ENCODE data around the gene BCKDK. TPM values are rescaled to one million over a fixed set of nuclear protein-coding genes. Genes with fewer than 3 reads are reported as not detected.
"Not testable (repeated sequence)": the region's sequence is repeated elsewhere in the genome, so short reads cannot be mapped to it uniquely, and the experiment has no call there.

BCKDK gene
- total RNA-seq, 2 donors from 2014 or later: 47.0 to 57.7 TPM

- Mint-ChIP-seq H3K27ac (no peak overlapping the region), H3K27me3 (ENCODE audit: insufficient read depth) (peaks cover 52% of the 10 kb centered on the region), H3K4me3 (no peak overlapping the region), H3K36me3 (ENCODE audit: low read depth) (no peaks in the 10 kb centered on the region), H3K9me3 (no peaks in the 10 kb centered on the region), H3K4me1 (no peaks in the 10 kb centered on the region)
- WGBS, 2 experiments (ENCODE audit: insufficient coverage in 1 of 2, insufficient read length in 1 of 2): 86 to 94% methylated on average over 2 to 5 of the region's 5 CpGs
- peak; percentile 48 for DNase-seq
- peaks cover 20% of the 10 kb centered on the region for H3K27me3 ChIP-seq (ENCODE audit: control insufficient read depth, insufficient read depth, low read length, poor library complexity, severe bottlenecking)
- H3K36me3 ChIP-seq (ENCODE audit: control insufficient read depth, insufficient read depth, low read length): no peaks in the 10 kb centered on the region
- no peak overlapping the region for H3K9ac ChIP-seq (ENCODE audit: extremely low read depth, low read length, poor library complexity, severe bottlenecking)
- H3K27ac ChIP-seq (ENCODE audit: low read depth, low read length): no peak overlapping the region
- no peak for TF ChIP-seq CTCF (conservative IDR thresholded peaks at IDR 0.05)
- H3K9me3 ChIP-seq (ENCODE audit: control insufficient read depth, low read length): no peaks in the 10 kb centered on the region
- H3K4me3 ChIP-seq (ENCODE audit: low read length): no peak overlapping the region
- no peaks in the 10 kb centered on the region for H3K4me1 ChIP-seq (ENCODE audit: control insufficient read depth, insufficient read depth, low read length)
These were observed 41.1 kb downstream of the BCKDK start for GRCh38 chr16:31149332-31149731.

- Histone ChIP-seq H3K9ac (ENCODE audit: extremely low read depth, low read length, poor library complexity, severe bottlenecking) (no peak within 1 kb of the TSS), H3K9me3 (ENCODE audit: control insufficient read depth, low read length) (no peaks in the 10 kb centered on the region), H3K4me1 (ENCODE audit: control insufficient read depth, insufficient read depth, low read length) (no peaks in the 10 kb centered on the region), H3K27ac (ENCODE audit: low read depth, low read length) (no peak within 1 kb of the TSS), H3K27me3 (ENCODE audit: control insufficient read depth, insufficient read depth, low read length, poor library complexity, severe bottlenecking) (peaks cover 20% of the 10 kb centered on the region), H3K4me3 (ENCODE audit: low read length) (no peak within 1 kb of the TSS), H3K36me3 (ENCODE audit: control insufficient read depth, insufficient read depth, low read length) (no peaks in the 10 kb centered on the region)
- Mint-ChIP-seq H3K4me3 (peak within 1 kb of the TSS; percentile 42), H3K4me1 (no peaks in the 10 kb centered on the region), H3K27ac (no peak within 1 kb of the TSS), H3K27me3 (ENCODE audit: insufficient read depth) (peaks cover 43% of the 10 kb centered on the region), H3K9me3 (no peaks in the 10 kb centered on the region), H3K36me3 (ENCODE audit: low read depth) (no peaks in the 10 kb centered on the region)
- no peak for TF ChIP-seq CTCF (conservative IDR thresholded peaks at IDR 0.05)
- peak; percentile 53 for DNase-seq
- WGBS, 2 experiments (ENCODE audit: insufficient coverage in 1 of 2, insufficient read length in 1 of 2): 85 to 87% methylated on average over 5 to 11 of the region's 11 CpGs
These were observed 42.0 kb downstream of the BCKDK start, which contains the start of gene PRSS36 for GRCh38 chr16:31149894-31150890. TSS of gene PRSS36 (minus strand) at chr16:31150066. CDS start at chr16:31150035, 31 bp downstream.

- peaks cover 20% of the 10 kb centered on the region for H3K27me3 ChIP-seq (ENCODE audit: control insufficient read depth, insufficient read depth, low read length, poor library complexity, severe bottlenecking)
- not testable (repeated sequence) for DNase-seq; H3K9me3 Mint-ChIP-seq; H3K27ac Mint-ChIP-seq; H3K27ac ChIP-seq (ENCODE audit: low read depth, low read length); H3K36me3 ChIP-seq (ENCODE audit: control insufficient read depth, insufficient read depth, low read length); H3K4me3 ChIP-seq (ENCODE audit: low read length); H3K9ac ChIP-seq (ENCODE audit: extremely low read depth, low read length, poor library complexity, severe bottlenecking); H3K4me1 ChIP-seq (ENCODE audit: control insufficient read depth, insufficient read depth, low read length); H3K9me3 ChIP-seq (ENCODE audit: control insufficient read depth, low read length); H3K4me1 Mint-ChIP-seq; H3K36me3 Mint-ChIP-seq (ENCODE audit: low read depth); H3K4me3 Mint-ChIP-seq
- WGBS, 2 experiments (ENCODE audit: insufficient coverage in 1 of 2, insufficient read length in 1 of 2): 83 to 91% methylated on average over 4 to 5 of the region's 6 CpGs
- H3K27me3 Mint-ChIP-seq (ENCODE audit: insufficient read depth): peaks cover 36% of the 10 kb centered on the region
These were observed 42.8 kb downstream of the BCKDK start for GRCh38 chr16:31150976-31151375.
